Activated T-helper 1 cell treated with anti-CD3 and anti-CD28 coated beads, Interleukin-12 subunit alpha, Interleukin-12 subunit beta, Interleukin-2, Interleukin-4 antibody, amounts not matched to agents 30 ng/mL and 10 ng/mL and 1 ng/mL, durations not matched to agents 14 hours and 24 hours and 36 hours (primary cell): ENCODE measurements around the gene KRT77. TPM values are rescaled to one million over a fixed set of nuclear protein-coding genes. Genes with fewer than 3 reads are reported as not detected.

ENCODE experiments used
- DNase-seq: peaks from one replicate; pipeline ENCODE4 v3.0.0; 2021; ENCODE audit warnings: low spot score
- H3K27ac Mint-ChIP-seq: one replicate; pipeline ENCODE4 v1.8.0; 2021; ENCODE audit warnings: mild to moderate bottlenecking, mixed read lengths
- H3K27me3 Mint-ChIP-seq: one replicate; pipeline ENCODE4 v1.8.0; 2022; ENCODE audit warnings: mild to moderate bottlenecking, moderate library complexity, mixed read lengths; ENCODE audit not compliant: insufficient read depth
- H3K36me3 Mint-ChIP-seq: one replicate; pipeline ENCODE4 v1.8.0; 2021; ENCODE audit warnings: low read depth, mixed read lengths
- H3K4me1 Mint-ChIP-seq: one replicate; pipeline ENCODE4 v1.8.0; 2021; ENCODE audit warnings: low read depth, mixed read lengths
- H3K4me3 Mint-ChIP-seq: one replicate; pipeline ENCODE4 v1.8.0; 2021; ENCODE audit warnings: mild to moderate bottlenecking, moderate library complexity, mixed read lengths
- H3K9me3 Mint-ChIP-seq: one replicate; pipeline ENCODE4 v1.8.0; 2021; ENCODE audit warnings: mixed read lengths
- intact Hi-C: fragments of 100-400 bp; cut with micrococcal nuclease; formaldehyde crosslinking; loops from one replicate; pipeline ENCODE4 v1.15.1; 2024
- total RNA-seq: library from RNA; stranded (reverse); gene quantifications from 2 replicates; pipeline ENCODE4 v1.2.3, GENCODE V29; 2022

The KRT77 gene
- total RNA-seq, 1 donor from 2014 or later: not detected

- DNase-seq: no peak
- Mint-ChIP-seq H3K4me1 (no peaks in the 10 kb centered on the region), H3K27me3 (peaks cover 19% of the 10 kb centered on the region), H3K36me3 (no peaks in the 10 kb centered on the region), H3K27ac (no peak overlapping the region), H3K9me3 (no peaks in the 10 kb centered on the region), H3K4me3 (no peak overlapping the region)
- intact Hi-C loops: no loop called here
Observed at GRCh38 chr12:52663420-52663819, 39.9 kb downstream of the KRT77 start.

GRCh38 chr12:52662918-52663229, 40.5 kb downstream of the KRT77 start:
- no peak overlapping the region for H3K4me3 Mint-ChIP-seq
- intact Hi-C loops: no loop called here
- H3K36me3 Mint-ChIP-seq: no peaks in the 10 kb centered on the region
- no peaks in the 10 kb centered on the region for H3K4me1 Mint-ChIP-seq
- no peaks in the 10 kb centered on the region for H3K9me3 Mint-ChIP-seq
- no peak for DNase-seq
- H3K27ac Mint-ChIP-seq: no peak overlapping the region
- peaks cover 19% of the 10 kb centered on the region for H3K27me3 Mint-ChIP-seq

- H3K36me3 Mint-ChIP-seq: no peaks in the 10 kb centered on the region
- intact Hi-C loops: no loop called here
- no peak overlapping the region for H3K4me3 Mint-ChIP-seq
- no peaks in the 10 kb centered on the region for H3K9me3 Mint-ChIP-seq
- DNase-seq: no peak
- H3K27me3 Mint-ChIP-seq: peaks cover 19% of the 10 kb centered on the region
- H3K4me1 Mint-ChIP-seq: no peaks in the 10 kb centered on the region
- no peak overlapping the region for H3K27ac Mint-ChIP-seq
Observed at GRCh38 chr12:52662093-52662917, 41.0 kb downstream of the KRT77 start.

GRCh38 chr12:52661668-52662067, 41.7 kb downstream of the KRT77 start:
- intact Hi-C loops: no loop called here
- H3K4me3 Mint-ChIP-seq: no peak overlapping the region
- H3K27ac Mint-ChIP-seq: no peak overlapping the region
- H3K36me3 Mint-ChIP-seq: no peaks in the 10 kb centered on the region
- H3K9me3 Mint-ChIP-seq: no peaks in the 10 kb centered on the region
- DNase-seq: no peak
- no peaks in the 10 kb centered on the region for H3K4me1 Mint-ChIP-seq
- H3K27me3 Mint-ChIP-seq: peaks cover 20% of the 10 kb centered on the region

GRCh38 chr12:52660934-52661499, 42.3 kb downstream of the KRT77 start:
- no peak overlapping the region for H3K27ac Mint-ChIP-seq
- intact Hi-C loops: no loop called here
- H3K9me3 Mint-ChIP-seq: no peaks in the 10 kb centered on the region
- H3K36me3 Mint-ChIP-seq: no peaks in the 10 kb centered on the region
- no peak overlapping the region for H3K4me3 Mint-ChIP-seq
- DNase-seq: no peak
- H3K27me3 Mint-ChIP-seq: peaks cover 20% of the 10 kb centered on the region
- H3K4me1 Mint-ChIP-seq: no peaks in the 10 kb centered on the region

- no peak overlapping the region for H3K27ac Mint-ChIP-seq
- intact Hi-C loops: no loop called here
- peaks cover 25% of the 10 kb centered on the region for H3K27me3 Mint-ChIP-seq
- DNase-seq: no peak
- H3K36me3 Mint-ChIP-seq: no peaks in the 10 kb centered on the region
- no peaks in the 10 kb centered on the region for H3K4me1 Mint-ChIP-seq
- H3K9me3 Mint-ChIP-seq: no peaks in the 10 kb centered on the region
- no peak overlapping the region for H3K4me3 Mint-ChIP-seq
Observed at GRCh38 chr12:52659951-52660350, 43.4 kb downstream of the KRT77 start.

- H3K27ac Mint-ChIP-seq: no peak overlapping the region
- DNase-seq: no peak
- intact Hi-C loops: no loop called here
- no peaks in the 10 kb centered on the region for H3K9me3 Mint-ChIP-seq
- H3K4me3 Mint-ChIP-seq: no peak overlapping the region
- H3K27me3 Mint-ChIP-seq: peaks cover 27% of the 10 kb centered on the region
- H3K4me1 Mint-ChIP-seq: no peaks in the 10 kb centered on the region
- H3K36me3 Mint-ChIP-seq: no peaks in the 10 kb centered on the region
Observed at GRCh38 chr12:52659395-52659794, 43.9 kb downstream of the KRT77 start.

- intact Hi-C loops: no loop called here
- Mint-ChIP-seq H3K36me3 (no peaks in the 10 kb centered on the region), H3K9me3 (no peaks in the 10 kb centered on the region), H3K4me3 (no peak overlapping the region), H3K27ac (no peak overlapping the region), H3K4me1 (no peaks in the 10 kb centered on the region), H3K27me3 (peaks cover 29% of the 10 kb centered on the region)
- DNase-seq: no peak
Observed at GRCh38 chr12:52658196-52658595, 45.1 kb downstream of the KRT77 start.

- H3K27ac Mint-ChIP-seq: no peak overlapping the region
- intact Hi-C loops: no loop called here
- H3K9me3 Mint-ChIP-seq: peaks cover under 1% of the 10 kb centered on the region
- peaks cover 28% of the 10 kb centered on the region for H3K27me3 Mint-ChIP-seq
- no peak for DNase-seq
- no peaks in the 10 kb centered on the region for H3K36me3 Mint-ChIP-seq
- no peaks in the 10 kb centered on the region for H3K4me1 Mint-ChIP-seq
- no peak overlapping the region for H3K4me3 Mint-ChIP-seq
Observed at GRCh38 chr12:52657250-52657902, 45.9 kb downstream of the KRT77 start.

GRCh38 chr12:52656616-52657015, 46.7 kb downstream of the KRT77 start:
- Mint-ChIP-seq H3K4me3 (no peak overlapping the region), H3K27ac (no peak overlapping the region), H3K4me1 (no peaks in the 10 kb centered on the region), H3K27me3 (peaks cover 28% of the 10 kb centered on the region), H3K36me3 (no peaks in the 10 kb centered on the region), H3K9me3 (peaks cover 4% of the 10 kb centered on the region)
- intact Hi-C loops: no loop called here
- no peak for DNase-seq

- Mint-ChIP-seq H3K36me3 (no peaks in the 10 kb centered on the region), H3K27me3 (peaks cover 28% of the 10 kb centered on the region), H3K4me3 (no peak overlapping the region), H3K9me3 (peaks cover 4% of the 10 kb centered on the region), H3K27ac (no peak overlapping the region), H3K4me1 (no peaks in the 10 kb centered on the region)
- DNase-seq: no peak
- intact Hi-C loops: no loop called here
Observed at GRCh38 chr12:52655720-52656124, 47.6 kb downstream of the KRT77 start.

- DNase-seq: no peak
- no peak overlapping the region for H3K27ac Mint-ChIP-seq
- H3K4me1 Mint-ChIP-seq: no peaks in the 10 kb centered on the region
- H3K27me3 Mint-ChIP-seq: peaks cover 27% of the 10 kb centered on the region
- intact Hi-C loops: no loop called here
- H3K4me3 Mint-ChIP-seq: no peak overlapping the region
- H3K9me3 Mint-ChIP-seq: peaks cover 4% of the 10 kb centered on the region
- H3K36me3 Mint-ChIP-seq: no peaks in the 10 kb centered on the region
Observed at GRCh38 chr12:52655251-52655650, 48.1 kb downstream of the KRT77 start.

GRCh38 chr12:52651726-52652261, 51.5 kb downstream of the KRT77 start, which contains the start of gene KRT2:
TSS of gene KRT2 (minus strand) at chr12:52652211. CDS start at chr12:52652142, 69 bp downstream.
- Mint-ChIP-seq H3K27me3 (peaks cover 21% of the 10 kb centered on the region), H3K9me3 (peaks cover 4% of the 10 kb centered on the region), H3K4me3 (no peak within 1 kb of the TSS), H3K36me3 (no peaks in the 10 kb centered on the region), H3K27ac (no peak within 1 kb of the TSS), H3K4me1 (peaks cover 26% of the 10 kb centered on the region)
- intact Hi-C loops: no loop called here
- no peak for DNase-seq
